HG02763 (cell line): ENCODE measurements around the gene RBM14.
"Not testable (repeated sequence)": the region's sequence is repeated elsewhere in the genome, so short reads cannot be mapped to it uniquely, and the experiment has no call there.

Experiments
- ATAC-seq: cut with Tn5 transposase; IDR thresholded peaks from one replicate; pipeline ENCODE4 v1.9.1; 2021; ENCODE audit warnings: mild to moderate bottlenecking, moderate library complexity; ENCODE audit not compliant: unreplicated experiment

RBM14 gene

DNA sequence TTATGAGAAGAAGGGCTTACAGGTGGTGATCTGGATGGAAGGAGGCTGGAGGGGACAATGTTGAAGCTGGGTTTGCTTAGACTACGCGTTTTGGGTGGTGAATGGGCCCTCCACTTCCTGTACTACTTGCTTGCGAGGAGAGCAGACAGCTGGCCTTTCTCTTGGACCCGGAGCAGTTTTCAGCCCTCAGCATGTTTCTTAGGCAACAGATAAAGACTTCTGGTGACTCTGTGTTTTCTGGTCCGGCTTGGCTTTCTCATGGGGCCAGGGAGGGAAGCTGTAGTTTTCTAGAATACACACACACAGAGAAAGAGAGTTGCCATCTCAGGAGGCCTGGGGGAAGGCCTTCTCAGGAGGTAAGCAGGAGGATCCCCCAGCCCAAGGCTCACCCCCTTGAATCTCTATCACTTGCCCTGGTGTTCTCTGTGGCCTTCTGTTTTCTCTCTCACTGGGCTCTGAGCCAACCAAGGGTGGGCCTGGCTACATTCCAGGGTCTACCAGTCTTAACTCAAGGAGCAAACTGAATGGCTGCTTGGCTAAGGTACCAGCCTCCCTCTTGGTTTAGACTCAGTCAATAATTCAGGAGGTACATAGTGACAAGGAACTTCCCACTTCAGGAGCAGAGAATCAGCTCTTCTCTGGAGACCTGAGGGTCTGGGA, 21.1 kb upstream of the RBM14 start:
- ATAC-seq, result no peak

DNA sequence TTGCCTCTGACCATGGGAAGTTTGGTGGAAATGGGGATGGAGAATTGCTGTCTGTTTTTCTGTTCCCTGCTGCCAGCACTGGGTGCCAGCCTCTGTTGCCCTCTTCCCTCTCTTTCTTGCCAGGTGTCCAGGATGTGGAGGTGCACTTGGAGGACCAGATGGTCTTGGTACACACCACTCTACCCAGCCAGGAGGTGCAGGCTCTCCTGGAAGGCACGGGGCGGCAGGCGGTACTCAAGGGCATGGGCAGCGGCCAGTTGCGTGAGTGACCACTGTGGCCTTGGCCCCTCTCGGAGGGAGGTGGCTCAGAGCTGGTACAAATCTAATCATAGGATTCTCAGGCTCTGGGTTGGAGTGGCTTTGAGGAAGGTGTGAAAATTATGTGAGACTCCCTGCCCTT, 17.4 kb upstream of the RBM14 start:
- no peak for ATAC-seq

DNA sequence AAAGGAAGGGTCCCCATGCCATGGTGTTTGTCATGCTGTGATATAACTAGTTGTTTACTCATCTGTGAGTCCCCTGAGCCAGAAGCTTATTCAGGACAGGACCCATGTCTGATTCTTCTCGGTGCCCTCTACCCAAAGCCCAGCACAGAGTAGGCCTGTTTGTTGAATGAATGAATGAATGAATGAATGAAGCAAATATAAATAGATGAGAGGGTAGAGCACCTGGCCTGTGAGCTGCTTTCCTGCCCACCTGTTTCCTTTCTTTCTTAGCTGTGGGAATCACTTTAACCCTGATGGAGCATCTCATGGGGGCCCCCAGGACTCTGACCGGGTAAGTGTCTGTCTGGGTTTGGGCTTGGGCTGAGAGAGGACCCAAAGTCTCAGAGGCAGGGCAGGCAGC, 16.2 kb upstream of the RBM14 start:
- no peak for ATAC-seq

DNA sequence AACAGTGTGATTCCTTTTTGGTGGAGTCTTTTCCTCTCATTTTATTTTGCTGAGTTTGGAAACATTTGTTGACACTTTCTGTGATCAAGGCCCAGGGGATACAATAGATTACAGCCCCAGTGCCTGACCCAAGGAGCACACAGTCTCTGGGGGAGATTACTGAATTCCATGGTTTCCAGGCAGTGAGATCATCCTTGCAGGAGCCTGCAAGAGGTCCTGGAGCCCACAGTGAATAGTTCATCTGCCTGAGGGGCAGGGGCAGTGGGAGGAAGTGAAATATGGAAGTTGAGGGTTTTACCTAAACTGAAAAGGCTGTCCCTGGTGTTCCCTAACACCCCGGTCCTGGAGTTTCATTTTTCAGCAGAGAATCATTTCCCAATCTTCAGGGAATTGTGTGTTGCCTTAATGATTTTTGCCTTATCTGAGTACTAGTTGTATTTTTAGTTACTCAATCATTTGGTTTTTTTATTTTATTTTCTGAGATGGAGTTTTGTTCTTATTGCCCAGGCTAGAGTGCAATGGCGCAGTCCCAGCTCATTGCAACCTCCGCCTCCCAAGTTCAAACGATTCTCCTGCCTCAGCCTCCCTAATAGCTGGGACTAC, 15.7 kb upstream of the RBM14 start:
- no peak for ATAC-seq

DNA sequence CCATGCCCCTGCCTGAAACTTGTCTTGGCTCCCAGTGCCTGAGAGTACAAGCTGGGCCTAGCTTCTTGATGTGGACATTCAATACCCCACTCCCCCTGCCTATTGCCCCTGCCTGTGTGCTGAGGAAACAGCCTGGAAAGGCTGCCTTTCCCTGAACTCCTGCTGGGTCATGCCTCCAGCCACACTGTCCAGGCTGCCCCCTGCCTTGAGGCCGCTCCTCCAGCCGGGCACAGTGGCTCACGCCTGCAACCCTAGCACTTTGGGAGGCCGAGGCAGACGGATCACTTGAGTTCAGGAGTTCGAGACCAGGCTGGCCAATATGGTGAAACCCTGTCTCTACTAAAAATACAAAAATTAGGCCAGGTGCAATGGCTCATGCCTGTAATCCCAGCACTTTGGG, 13.4 kb upstream of the RBM14 start:
- no peak for ATAC-seq

DNA sequence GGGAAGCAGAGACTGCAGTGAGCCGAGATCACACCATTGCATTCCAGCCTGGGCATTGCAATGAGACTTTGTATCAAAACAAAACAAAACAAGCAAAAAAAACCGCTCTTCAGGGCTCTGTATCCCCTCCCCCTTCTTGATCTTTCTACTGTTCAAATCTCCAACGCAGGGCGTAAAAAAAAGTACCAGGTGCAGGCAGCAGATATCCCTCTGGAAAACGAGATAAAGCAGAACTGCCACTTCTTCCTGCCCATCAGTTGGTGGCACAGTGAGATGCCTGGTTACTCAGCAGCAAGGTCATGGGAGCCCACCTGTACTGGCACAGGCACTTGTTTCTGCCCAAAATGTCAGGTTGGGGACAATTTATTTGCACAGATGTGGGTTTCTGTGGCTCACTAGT, 12.3 kb upstream of the RBM14 start:
- no peak for ATAC-seq

DNA sequence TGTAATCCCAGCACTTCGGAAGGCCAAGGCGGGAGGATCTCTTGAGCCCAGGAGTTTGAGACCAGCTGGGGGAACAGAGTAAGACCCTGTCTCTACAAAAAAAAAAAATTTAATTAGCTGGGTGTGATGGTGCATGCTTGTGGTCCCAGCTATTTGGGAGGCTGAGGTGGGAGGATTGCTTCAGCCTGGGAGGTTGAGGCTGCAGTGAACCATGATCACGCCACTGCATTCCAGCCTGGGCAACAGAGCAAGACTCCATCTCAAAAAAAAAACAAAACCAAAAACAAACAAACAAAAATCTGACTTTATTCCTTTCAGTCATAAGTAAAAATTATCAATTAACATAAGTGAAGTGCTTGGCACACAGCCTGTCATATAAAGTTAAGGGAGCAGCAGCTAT, 9.8 kb upstream of the RBM14 start:
- ATAC-seq, result not testable (repeated sequence)

DNA sequence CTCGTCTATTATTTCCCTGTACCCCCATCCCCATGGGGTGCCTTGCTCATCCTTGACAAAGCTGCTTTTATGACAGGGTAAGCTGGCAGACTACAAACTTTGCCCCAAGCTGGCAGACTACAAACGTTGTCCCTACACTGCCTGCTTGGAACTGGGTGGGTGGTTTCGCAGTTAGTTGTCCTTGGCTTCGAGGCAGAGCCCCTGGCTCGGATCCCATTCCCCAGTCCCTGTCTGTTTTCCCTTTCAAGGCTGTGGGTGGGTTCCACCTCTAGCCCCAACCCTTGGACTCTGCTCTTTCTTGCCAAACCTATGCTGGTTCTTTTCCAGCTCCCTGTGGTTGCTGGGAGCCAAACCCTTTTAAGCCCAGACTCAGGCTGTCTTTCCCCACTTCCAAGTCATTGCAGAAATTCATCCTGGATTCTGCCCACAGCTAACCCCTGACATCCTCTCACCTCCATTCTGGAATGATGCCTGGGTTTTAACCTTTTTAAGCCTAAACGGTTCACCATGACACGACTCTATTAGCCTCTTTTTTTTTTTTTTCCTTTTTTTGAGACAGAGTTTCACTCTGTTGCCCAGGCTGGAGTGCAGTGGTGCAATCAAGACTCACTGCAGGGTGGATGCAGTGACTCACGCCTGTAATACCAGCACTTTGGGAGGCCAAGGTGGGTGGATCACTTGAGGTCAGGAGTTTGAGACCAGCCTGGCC, 9.2 kb upstream of the RBM14 start:
- ATAC-seq, result no peak

DNA sequence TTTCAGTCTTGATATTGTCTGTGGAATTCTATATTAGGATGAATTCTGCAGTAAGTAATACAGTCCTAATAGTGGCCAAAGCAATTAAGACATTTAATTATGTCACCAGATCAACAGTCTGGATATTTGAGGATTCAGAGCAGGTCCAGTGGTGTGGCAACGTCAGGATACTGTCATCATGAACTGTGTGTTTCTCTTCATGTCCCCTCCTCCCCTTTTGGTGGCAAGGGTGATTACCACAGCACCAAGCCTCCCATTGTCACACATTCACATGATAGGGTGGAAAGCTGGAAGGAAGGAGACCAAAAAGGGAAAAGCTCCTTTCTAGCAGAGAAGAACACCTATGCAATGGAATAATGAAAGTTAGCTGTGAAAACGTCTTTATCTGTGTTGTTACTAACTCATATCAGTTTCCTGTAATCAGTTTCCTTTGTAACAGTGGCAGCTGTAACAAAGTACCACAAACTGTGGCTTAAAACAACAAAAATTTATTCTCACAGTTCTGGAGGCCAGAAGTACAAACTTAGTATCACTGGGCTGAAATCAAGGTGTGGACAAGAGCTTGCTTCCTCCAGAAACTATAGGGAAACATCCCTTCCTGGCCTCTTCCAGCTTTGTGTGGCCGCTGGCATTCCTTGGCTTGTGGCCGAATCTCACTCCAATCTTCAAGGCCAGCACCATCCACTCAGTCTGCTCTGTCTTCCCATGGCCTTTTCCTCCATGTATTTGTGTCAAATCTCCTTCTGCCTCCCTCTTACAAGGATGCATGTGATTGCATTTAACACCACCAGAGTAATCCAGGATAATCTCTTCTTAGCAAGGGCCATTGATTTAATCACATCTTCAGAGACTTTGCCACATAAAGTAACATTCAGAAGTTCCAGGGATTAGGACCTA, 6.5 kb upstream of the RBM14 start:
- no peak for ATAC-seq

DNA sequence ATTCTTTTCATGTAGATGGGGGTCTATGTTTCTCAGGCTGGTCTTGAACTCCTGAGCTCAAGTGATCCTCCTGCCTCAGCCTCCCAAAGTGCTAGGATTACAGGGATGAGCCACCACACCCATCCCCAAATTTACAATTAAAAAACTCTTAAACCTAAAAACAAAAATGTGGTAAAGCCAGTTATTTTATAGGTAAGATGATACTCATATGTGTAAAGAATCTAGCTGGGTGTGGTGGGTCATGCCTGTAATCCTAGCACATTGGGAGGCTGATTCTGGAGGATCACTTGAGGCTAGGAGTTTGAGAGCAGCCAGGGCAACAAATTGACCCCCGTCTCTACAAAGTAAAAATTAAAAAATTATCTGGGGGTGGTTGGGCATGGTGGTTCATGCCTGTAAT, 4.0 kb upstream of the RBM14 start:
- no peak for ATAC-seq

DNA sequence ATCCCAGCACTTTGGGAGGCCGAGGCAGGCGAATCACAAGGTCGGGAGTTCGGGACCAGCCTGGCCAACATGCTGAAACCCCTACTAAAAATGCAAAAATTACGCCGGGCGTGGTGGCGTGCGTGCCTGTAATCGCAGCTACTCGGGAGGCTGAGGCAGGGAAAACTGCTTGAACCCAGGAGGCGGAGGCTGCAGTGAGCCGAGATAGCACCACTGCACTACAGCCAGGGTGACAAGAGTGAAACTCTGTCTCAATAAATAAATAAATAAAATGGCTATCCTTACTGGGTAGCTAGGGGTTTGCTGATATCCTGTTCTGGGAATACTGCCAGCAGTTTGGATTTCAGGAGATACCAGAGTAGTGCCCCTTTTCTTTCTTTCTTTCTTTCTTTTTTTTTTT, 2.4 kb upstream of the RBM14 start:
- ATAC-seq, result no peak

DNA sequence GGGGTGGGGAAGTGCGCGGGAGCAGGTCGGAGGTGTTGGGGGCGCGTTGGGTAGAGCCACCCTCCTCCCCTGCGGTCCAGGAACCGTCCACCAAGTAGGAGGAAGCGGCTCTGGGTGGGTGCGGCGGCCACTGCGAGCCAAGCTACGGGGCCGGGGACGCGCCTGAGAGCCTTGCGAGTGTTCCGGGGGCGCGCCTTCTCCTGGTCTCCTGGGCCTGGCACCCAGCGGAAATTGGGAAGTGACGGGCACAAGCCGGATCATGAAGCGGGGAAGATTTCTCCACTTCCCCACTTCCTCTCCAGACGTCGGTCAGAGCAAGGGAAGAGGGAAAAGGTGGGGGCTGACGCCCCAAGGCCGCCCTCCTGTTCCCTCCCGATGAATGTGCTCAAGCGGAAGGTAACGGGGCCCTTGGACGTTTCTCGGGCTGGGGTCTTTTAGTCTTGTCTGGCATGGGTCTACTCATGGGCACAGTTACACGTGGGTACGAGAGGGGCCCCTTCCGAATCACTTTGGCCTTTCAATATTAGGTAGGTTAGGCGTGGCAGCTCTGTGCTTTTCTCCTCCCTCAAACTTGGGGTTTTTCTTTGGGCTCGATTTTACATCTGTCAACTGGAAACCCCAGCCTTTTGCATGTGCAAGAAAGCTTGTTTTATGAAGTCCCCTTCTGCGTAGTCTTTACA, 865 bp downstream of the RBM14 start:
- no peak for ATAC-seq

DNA sequence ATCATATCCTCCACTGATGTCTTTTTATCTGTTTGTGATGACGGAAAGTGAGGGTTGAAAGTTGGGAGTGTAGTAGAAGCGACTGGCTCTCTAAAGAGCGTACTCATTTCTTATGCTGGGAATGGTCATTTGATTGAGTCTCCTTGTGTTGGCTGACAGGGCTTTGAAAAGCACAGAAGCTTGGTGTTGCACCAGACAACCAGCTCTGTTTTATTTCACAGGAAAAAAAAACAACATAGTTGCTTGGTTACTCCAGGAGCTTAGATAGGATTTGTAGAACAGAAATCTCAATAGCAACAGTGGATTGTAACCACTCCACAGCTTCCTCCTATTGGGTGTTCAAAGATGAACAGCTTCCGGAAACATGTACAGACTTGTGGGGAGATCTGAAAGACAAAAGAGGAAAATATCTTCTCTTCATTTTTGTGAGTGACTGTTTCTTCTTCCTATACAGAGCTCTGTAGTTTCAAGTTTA, 2.7 kb downstream of the RBM14 start:
- ATAC-seq, result no peak

DNA sequence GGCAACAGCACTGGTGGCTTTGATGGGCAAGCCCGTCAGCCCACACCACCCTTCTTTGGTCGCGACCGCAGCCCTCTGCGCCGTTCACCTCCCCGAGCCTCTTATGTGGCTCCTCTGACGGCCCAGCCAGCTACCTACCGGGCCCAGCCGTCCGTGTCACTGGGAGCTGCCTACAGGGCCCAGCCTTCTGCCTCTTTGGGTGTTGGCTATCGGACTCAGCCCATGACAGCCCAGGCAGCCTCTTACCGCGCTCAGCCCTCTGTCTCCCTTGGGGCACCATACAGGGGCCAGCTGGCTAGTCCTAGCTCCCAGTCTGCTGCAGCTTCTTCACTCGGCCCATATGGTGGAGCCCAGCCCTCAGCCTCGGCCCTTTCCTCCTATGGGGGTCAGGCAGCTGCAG, 8.0 kb downstream of the RBM14 start:
- no peak for ATAC-seq

DNA sequence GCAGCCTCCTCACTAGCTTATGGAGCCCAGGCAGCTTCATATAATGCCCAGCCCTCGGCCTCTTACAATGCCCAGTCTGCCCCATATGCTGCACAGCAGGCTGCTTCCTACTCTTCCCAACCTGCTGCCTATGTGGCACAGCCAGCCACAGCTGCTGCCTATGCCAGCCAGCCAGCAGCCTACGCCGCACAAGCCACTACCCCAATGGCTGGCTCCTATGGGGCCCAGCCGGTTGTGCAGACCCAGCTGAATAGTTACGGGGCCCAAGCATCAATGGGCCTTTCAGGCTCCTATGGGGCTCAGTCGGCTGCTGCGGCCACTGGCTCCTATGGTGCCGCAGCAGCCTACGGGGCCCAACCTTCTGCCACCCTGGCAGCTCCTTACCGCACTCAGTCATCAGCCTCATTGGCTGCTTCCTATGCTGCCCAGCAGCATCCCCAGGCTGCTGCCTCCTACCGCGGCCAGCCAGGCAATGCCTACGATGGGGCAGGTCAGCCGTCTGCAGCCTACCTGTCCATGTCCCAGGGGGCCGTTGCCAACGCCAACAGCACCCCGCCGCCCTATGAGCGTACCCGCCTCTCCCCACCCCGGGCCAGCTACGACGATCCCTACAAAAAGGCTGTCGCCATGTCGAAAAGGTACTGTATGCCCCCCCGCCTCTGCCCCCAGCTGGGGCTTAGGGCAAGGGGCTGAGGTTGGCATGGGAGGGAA, 8.8 kb downstream of the RBM14 start:
- ATAC-seq, result no peak

DNA sequence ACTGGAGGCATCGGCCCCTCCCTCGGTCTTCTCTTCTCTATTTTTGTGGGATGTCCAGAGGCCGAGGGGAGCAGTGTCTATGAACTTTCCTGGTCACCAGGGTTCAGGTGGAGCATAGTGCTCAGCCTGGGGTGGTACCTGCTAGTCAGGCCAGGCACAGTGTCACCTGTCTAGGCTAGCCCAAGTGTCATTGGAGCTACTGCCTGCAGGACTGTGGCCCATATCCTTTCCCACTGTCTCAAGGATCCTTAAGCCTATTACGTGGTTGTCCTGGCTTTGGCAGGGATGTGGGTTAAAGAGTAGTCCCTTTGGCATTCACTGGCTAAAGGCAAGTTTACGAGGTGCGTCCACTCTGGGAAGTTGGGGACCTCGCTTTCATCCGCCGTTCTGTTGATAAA, 9.3 kb downstream of the RBM14 start:
- ATAC-seq, result no peak

DNA sequence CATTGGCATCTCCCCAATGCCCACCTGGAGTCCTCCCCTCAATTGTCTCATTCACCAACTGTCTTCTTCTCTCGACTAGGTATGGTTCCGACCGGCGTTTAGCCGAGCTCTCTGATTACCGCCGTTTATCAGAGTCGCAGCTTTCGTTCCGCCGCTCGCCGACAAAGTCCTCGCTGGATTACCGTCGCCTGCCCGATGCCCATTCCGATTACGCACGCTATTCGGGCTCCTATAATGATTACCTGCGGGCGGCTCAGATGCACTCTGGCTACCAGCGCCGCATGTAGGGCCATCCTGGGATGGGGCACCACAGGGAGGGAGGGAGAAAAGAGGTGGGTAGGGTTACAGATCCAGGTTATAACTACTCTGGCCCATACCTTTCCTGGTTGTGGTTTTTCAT, 10.0 kb downstream of the RBM14 start:
- ATAC-seq, result no peak

DNA sequence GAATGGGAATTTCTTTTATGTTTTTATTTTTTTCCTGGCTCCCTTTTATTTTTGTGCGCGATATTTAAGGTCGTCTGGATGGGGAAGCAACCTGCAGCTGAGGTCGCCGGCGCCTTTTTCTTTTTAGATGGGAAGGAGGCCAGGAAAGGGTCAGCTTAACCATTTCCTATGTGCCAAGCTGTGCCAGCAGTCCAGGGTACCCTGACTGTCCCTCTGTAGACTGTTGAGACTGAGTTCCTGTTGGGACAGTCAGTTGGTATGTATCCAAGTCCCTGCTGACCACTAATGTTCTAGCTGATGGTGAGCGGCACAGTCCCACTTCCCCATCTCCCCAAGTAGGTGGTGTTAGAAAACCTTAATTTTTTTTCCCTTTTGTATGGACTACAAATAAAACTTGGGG, 10.5 kb downstream of the RBM14 start:
- no peak for ATAC-seq

DNA sequence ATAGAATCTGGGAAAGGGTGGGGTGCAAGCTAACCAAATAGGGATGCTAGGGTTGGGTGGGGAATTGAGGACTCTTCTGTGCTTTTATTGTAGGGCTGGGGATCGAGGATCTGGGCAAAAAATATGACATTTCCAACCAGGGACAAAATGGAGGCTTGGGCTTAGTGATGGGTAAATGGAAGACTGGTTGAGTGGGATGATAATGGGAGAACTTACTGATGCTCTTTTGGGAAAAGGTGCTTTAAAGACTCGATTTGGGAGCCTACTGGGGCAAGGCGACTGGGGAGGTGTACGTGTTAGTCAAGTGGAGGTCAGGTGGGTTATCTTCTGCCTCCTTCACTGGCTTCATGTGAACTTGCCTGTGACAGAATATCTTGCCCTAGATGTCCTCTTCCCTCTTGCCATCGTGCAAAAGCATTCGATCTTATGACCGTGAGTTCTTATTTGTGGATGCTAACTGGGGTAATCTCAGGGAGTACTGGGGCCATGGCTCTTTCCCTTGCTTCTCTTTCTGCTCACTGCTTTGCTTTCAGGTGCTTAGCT, 11.7 kb downstream of the RBM14 start:
- no peak for ATAC-seq

DNA sequence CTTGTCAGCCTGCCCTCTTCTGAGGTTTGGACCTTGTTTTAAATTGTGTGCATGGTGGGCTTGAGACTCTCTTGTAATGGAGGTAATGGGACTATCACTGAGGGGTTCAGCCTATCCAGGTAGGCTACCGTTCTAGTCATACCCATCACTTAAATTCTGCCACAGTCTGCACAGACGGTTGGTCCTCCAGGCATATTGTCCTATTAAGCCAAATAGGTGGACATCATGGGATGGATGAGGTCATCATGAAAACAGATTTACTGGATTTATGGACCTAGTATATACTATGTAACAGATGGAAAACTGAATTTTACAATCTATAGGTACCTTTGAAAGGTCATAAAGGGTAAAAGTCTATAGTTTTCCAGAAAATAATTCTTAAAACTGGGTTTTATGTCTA, 12.9 kb downstream of the RBM14 start:
- ATAC-seq, result no peak
